Measurements from ENCODE around the gene KCNAB2.

Gene KCNAB2

DNA sequence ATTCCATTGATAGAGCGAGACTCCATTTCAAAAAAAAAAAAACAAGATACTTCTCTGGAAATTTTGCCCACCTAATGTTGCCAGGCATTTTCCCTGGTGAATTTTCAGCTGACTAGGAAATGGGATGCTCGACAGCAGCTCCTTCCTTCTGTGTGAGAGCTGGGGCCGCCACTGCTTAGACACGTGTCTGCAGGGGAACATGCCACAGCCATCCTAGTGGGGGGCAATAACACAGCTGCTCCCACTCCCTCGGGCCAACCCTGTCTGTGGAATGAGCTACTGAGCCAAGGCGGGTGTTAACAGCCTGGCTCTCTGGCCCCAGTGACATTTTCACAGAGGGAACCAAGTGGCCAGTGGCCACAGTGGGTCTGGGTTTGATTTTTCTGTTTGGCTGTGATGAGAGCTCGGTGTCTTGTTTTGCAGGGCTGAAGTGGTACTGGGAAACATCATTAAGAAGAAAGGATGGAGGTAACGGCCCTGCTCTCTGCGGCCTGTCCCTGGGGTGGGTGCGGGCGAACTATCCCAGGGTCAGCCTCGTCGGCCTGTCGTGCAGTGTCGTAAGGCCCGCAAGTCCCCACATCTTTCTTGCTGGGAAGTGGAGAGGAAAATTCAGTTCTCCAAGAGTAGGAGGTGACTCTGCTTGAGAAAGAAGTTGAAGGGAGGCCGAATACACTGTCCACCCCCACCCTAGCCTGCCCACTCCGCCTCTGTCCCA, 39.2 kb downstream of the KCNAB2 start:
- DNase-seq = no peak

DNA sequence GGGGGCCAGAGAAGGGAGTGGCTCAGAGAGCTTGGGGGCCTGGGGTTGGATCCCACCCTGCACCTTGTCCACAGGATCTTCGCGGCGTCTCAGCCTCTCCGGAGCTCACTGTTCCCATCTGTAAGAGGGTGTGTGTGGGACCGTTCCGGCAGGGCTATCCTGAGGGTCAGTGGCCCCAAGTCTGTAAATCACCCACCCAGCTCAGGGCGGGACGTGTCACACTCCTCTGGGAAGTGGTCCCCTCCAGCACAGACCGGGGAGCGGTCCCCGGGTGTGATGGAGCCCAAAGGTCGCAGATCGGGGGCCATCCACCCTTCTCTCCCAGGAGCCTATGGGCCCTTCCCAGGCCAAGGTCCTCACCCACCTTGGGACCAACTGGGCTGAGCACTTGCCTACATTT, 40.0 kb downstream of the KCNAB2 start:
- DNase-seq = no peak

DNA sequence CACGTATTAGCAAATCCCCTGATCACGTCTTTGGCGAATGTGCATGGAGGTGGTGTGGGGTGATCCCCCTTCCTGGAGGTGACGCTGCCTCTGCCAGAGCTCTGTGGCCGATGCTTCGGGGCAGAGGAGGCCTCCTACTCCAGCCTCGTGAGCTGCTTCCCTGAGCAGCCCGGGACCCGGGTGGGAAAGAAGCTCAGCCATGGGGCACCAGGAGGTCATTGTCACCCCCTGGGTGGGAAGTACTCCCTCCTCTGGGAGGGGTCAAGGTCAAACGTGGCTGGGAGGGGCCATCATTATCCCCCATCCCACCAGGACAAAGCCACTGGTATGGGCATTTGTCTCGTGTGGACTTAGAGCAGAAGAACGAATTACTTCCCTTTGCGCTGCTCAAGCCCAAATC, 40.7 kb downstream of the KCNAB2 start:
- no peak for DNase-seq

DNA sequence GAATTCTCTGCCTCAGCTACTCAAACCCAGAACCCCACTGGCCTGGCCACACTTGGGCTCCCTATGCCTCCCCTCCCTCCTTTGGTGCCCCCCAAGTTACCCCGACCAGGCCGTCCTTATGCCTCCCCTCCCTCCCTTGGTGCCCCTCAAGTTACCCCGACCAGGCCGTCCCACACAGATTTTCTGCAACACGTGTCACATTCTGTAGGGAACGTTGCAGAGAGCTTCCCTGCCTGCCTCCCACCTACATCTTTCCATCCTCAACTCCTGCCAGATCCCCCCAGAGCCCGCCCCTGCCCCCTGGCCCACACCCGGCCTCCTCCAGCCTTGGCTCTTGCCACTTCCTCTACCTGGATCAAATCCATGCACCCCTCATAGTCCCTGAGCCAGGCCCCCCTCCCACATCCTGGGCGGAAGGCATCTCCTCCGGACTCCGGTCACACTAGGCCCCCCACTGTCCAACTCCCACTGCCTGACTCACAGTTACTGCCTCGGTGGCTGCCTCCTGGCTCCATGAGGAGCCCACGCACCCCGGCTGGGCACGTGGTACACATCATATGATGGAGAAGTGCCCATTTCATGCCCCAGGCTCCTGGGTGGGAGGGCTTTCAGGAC, 41.2 kb downstream of the KCNAB2 start:
- DNase-seq = no peak

DNA sequence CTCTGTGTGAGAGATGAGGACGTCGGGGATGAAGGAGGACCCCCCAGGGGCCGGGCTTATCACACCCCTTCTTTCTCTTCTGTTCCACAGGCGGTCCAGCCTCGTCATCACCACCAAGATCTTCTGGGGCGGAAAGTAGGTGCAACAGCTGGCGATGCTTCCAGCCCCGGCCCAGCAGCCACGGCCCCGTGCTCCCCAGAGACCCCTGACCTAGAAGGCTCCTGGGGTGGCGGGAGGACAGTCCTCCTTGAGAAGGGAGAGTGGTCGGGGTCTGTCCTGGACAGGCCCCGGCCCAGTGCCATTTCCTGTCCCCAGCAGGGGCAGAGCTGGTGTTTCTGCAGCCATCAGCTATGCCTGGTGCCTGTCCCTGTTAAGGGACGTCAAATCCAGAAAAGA, 41.7 kb downstream of the KCNAB2 start:
- DNase-seq = no peak

DNA sequence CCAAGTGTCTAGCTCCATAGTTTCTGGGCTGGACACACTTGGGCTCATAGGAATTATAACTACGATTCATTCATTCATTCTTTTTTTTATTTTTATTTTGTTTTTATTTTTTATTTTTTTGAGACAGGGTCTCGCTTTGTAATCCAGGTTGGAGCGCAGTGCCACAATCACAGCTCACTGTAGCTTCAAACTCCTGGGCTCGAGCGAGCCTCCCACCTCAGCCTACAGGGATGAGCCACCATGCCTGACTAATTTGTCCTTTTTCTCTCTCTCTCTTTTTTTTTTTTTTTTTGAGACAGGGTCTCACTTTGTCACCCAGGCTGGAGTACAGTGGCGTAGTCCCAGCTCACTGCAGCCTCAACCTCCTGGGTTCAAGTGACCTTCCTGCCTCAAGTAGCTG, 42.3 kb downstream of the KCNAB2 start:
- DNase-seq = no peak

DNA sequence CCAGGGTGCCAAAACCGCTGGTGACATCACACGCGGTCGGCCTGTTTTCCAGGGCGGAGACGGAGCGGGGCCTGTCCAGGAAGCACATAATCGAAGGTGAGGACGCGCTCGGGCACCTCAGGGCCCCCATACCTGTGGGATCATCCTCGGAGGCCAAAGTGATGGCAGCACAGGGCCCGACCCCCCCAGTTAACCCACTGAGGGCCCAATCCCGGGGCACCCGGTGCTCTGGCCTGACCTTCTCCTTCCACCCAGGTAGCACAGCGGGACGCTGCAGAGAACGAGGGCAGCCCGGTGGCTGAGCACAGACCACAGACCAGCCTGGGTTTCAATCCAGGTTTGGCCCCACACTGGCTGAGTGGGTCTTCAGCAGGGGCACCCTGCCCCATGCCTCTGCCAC, 43.3 kb downstream of the KCNAB2 start:
- no peak for DNase-seq

DNA sequence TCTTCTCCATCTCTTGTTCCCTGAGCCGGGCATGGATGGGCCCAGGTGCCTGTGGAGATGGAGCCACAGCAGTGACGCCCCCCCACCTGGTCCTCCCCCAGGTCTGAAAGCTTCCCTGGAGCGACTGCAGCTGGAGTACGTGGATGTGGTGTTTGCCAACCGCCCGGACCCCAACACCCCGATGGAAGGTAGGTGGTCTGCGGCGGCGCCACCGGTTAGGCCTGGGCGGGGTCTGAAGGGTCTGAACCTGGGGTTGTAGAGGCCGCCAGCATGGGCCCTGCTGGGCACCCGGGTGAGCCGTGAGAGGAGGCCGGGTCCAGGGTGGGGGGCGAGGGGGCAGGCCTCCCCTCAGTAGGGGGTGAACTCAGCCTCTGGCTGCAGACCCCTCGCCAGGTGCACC, 44.6 kb downstream of the KCNAB2 start:
- DNase-seq = no peak

DNA sequence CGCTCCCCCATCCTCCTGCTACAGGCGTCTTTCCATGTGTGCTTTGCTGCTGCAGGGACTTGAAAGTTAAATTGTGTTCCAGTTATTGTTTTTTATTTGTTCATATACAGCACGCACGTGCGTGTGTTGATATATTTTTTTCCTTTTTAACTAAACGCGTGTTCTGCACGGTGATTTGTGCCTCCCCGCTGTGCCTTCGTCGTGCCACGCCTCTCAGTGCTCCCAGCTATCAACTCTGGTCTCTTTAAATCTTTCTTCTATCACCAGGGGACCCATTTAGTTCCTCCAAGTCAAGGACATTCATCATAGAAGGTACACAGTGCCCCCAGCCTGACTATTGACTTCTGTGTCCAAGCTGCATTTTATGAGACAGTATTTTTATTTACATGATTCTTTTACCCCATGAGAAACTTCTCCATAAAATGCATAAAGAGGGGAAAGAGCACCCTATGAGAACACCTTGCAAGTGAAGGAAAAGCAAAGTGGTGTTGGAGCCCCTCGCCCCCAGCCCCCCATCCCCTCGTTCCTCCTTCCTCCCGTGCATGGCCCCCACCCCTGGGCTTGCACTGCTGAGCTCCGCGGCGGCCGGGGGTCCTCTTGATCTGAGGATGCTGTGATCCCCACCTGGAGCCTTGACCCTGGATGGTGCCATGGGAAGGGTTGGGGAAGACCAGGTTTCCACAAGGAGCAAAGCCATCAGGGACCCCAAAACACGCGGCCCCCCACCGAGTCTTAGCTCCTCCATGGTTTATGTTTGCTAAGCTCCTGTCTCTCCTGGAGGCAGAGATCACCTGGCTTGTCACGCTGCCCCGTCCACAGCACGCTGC, 45.5 kb downstream of the KCNAB2 start:
- DNase-seq = no peak

DNA sequence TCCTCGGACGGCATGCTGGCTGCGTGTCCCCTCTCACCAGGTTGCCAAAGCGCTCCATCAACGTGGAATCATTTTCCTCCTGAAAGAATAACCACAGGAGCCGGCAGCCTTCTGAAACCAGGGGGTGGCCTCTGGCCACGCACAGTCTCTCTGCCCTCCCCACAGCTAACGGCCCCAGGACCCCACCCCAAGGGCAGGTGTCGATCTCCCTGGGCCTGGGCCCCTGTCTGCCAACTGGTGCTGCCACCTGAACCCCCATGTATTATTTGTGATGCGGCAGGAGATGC, 46.1 kb downstream of the KCNAB2 start:
- no peak for DNase-seq

DNA sequence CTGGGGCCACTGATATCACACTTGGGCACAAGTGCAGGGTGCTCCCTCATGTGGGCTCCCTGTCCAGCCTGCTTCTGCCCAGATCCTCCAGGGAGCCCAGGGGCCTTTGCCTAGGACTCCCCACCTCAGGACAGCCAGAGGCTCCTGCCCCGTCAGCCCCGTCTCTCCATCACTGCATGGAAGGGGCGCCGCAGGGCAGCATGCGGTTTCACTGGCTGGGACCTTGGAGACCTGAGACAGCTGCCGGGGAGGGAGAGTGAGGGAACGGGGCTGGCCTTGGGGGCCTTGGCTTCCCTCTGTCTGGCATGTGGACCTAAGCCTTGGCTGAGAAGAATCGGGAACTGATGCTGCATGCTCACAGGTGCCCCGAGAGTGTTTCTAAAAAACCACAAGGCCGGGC, 46.5 kb downstream of the KCNAB2 start:
- no peak for DNase-seq

DNA sequence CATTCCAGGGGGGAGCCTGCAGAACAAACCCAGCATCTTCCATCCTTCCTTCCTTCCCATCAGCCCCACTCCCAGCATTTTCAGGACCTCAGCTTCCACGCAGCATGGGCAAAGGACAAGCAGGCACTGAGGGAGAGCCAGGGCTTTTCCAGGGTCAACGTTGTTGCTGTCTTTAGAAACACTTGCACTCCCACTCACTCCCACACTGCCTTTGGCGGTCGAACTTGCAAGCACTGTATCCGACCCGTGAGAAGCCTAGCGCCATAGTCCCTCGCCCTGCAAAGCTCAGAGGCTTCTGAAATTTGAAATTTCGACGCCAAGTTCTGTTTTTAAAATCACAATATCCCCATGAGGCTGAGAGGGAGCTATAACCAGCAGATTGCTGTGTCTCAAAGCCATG, 47.4 kb downstream of the KCNAB2 start:
- no peak for DNase-seq

DNA sequence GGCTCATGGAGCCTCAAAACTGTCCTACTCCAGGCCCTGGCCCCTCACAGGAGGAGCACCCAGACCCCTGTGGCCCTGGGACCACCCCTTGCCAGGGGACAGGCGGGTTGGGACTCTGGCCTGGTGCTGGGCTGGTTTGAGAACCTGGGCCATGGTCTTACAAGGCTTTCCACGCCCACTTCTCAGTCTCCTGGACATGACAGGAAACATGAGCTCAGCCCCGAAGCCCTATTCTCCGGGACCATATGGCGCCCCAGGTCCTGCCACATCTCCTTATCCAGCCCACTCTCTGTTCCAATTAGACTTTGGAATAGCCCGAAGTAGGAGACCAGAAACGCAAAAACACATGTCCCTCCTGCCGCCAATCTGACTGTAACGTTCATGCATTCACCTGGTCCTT, 47.9 kb downstream of the KCNAB2 start:
- no peak for DNase-seq

DNA sequence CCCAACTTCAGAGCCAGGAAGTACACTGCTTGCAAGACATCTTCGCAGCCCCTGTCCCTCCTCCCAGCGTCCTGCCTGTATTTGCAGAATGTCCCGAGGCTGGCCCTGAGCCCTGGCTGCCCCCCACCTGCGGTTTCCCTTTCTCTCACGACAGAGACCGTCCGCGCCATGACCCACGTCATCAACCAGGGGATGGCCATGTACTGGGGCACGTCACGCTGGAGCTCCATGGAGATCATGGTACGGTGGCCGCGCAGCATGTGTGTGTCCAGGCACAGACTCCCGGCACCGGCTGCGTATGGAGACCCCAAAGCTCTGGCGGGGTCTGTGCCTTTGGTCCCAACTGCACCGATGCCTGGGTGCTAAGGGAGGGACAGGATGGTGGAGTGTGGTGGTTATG, 48.6 kb downstream of the KCNAB2 start:
- DNase-seq = no peak

DNA sequence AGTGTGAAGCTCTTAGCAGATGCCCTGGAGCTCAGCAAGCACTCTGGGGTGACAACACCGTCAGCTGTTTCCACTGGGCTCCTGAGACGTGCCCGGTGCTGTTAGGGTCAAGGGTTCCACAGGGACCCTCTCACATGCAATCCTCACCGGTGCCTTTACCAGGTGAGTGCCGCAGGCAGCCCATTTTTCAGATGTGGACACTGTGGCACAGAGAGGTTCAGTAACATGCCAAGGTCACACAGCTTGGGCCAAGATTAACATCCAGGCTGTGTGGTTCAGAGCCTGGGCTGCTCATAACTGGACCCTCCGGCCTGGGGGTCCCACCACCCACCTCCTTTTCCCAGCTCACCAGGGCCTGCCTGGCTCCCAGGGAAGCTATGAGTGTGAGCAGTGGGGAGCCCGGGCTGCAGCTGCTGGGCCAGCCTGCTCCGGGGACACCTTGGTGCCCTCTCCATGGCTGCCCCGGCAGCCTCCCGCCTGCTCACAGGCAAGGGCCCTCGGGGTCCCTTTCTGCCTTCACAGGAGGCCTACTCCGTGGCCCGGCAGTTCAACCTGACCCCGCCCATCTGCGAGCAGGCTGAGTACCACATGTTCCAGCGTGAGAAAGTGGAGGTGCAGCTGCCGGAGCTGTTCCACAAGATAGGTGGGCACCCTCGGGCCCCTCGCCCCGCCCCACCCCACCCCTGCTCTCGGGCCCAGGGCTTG, 49.3 kb downstream of the KCNAB2 start:
- no peak for DNase-seq

DNA sequence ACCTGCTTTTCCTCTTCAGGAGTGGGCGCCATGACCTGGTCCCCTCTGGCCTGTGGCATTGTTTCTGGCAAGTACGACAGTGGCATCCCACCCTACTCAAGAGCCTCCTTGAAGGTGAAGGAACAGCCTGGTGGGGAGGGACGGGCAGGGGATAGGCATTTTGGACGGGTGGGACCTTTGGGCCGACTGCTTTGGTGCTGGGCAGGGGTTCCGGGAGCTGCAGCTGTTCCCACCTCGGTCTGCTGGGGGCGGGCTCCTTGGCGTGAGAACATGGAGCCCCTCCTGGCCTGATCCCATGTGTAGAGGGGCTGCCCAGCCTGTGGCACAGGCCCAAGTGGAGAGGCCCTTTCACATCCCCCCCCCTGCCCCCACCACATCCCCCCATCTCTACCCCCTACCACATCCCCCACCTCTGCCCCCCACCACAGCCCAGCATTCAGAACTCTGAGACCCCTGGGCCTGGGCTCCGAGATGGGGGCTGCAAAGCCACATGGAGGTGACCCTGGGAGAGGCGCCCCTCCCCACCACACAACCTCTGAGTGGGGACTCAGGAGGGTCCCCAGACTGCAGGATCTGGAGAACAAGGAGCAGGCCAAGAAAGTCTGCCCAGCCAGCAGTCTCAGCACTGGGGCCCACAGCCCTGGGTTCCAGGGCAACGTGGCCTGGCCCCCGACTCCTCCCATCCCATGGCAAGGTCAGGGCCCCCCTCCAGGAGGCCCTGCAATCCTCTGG, 50.0 kb downstream of the KCNAB2 start:
- DNase-seq = no peak

DNA sequence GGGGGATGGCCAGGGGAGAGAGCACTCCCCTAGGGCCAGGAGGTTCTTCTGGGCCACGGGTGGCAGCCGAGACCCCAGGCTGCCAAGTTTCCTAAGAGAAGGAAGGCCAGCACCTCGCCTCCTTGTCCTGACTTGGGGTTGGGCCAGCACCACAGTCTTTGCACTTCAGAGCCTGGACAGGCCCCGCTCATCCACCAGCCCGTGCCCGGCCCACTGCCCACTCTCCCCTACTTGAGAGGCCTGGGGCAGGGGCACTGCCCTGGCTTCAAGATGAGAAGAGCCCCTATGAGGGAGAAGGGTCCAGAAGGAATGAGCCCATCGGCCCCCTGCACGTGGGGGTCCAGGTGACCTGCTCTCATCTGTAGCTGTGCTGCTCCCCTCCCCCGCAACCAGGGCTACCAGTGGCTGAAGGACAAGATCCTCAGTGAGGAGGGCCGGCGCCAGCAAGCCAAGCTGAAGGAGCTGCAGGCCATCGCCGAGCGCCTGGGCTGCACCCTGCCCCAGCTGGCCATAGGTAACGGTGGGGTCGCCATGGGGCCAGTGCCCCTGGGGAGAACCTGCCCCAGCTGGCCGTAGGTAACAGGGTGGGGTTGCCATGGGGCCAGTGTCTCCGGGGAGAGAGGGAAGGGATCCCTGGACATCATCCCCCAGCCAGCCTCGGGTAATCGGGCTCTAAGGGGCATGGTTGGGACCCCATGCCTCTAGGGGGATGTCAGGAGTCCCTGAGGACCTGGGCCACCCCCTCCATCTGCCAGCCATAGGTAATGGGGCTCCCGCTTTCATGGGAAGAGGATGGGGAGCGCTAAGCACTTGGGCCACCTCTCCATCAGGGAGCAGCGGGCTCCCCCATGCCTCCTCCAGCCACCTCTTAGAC, 50.8 kb downstream of the KCNAB2 start:
- DNase-seq = no peak

DNA sequence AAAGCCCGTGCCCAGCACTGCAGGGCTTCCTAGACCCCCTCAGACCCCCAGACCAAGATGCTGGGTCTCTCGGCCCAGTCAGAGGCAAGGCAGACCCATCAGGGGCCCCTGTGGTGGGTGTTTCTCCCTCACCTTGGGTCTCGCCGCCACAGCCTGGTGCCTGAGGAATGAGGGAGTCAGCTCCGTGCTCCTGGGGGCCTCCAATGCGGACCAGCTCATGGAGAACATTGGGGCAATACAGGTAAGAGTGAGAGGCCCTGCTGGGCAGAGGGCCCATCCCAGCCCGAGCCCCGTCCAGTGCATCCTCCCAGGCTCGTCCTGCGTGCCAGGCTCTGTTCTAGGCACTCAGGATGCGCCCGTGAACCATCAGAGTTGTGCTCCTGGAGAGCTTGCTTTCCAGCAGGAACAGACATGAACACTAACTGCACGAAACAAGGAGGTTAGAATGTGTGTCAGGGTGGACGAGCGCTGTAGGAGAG, 51.5 kb downstream of the KCNAB2 start:
- no peak for DNase-seq

DNA sequence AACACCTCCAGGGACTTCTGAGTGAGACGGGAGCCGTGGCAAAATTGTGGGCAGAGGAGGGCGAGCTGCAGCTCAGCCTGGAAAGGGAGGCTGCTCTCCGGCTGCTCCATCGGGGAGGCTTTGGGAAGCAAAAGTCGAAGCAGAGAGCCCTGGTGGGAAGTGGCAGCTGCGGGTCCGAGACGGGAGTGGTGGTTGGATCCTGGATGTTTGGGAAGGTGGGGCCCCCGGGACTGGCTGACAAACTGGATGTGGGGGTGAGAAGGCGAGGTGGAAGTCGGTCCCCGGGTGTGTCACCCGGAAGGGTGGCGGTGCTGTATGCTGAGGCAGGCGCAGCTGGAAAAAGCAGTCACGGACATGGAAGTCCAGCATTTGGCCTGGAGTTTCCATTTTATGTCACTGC, 52.1 kb downstream of the KCNAB2 start:
- no peak for DNase-seq

DNA sequence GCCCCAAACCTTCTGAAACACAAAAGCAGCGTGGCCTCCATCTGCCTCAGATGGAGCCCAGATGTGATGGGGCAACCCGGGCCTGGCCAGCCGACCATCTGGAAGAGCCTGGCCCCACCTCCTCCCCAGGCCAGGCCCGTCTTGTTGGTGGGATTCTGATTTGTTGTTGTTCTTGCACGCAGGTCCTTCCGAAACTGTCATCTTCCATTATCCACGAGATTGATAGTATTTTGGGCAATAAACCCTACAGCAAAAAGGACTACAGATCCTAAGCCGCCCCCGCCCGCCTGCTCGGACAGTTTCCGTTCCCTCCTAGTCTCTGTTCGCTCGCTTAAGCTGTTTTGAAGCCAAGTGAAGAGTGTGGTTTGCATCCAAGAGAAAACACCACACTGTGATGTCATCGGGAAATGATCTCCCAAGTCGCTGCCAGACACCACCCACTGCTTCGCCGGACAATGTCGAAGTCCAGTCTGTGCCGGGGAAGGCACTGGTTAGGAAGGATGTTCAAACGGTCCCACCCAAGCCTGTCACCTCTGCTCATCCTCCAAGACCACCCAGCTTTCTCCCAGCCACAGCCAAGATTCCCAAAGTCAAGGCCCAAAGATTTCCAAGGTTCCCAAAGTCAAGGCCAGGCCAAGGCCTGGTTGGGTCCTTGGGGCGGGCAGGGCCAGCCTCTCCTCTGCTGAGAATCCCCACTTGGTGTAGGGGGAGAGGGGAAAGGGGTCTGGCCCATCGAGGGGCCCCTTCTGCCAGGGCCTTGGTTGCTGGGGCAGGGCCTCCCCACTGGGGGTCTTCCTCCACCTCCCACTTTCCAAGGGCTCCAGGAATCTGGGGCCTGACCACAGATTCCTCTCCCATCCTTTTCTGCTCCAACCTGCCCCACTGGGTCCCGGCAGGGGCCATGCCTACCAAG, 52.9 kb downstream of the KCNAB2 start:
- DNase-seq = no peak

DNA sequence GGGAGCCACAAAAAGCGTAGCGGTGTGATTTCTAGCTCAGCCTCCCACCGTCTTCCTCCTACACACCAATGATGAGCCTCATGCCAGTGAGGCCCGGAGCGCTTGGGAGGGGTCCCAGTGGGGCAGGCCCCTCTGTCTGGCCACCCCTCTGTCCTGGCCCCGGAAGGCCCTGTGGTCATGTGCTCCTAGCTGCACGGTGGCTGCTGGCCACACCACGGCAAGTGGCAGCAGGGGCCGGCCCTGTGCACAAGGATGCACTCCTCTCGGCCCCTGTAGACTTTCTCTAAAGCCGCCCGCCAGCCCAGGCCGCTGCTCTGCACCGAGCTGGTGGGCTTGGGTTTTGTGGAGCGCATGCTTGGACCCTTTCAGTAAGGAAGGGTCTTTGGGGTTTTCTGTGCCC, 53.6 kb downstream of the KCNAB2 start:
- no peak for DNase-seq

Measured in NCI-H146 (cell line).